HEK293 (cell line): ENCODE results near the gene HOXD11.

ENCODE experiments used
- GLIS1 ChIP-seq: fragments of 450-650 bp; formaldehyde crosslinking; IDR thresholded peaks from 2 replicates; pipeline ENCODE4 v1.5.1; 2016; ENCODE audit warnings: missing biosample characterization, missing genetic modification characterization
- KLF16 ChIP-seq: fragments of 450-650 bp; formaldehyde crosslinking; IDR thresholded peaks from 2 replicates; pipeline ENCODE4 v1.5.1; 2017; ENCODE audit warnings: missing biosample characterization, missing genetic modification characterization
- PATZ1 ChIP-seq: fragments of 450-650 bp; formaldehyde crosslinking; IDR thresholded peaks from 2 replicates; pipeline ENCODE4 v1.5.1; 2016; ENCODE audit warnings: missing biosample characterization, missing genetic modification characterization
- PBX3 ChIP-seq: sonication (generic); formaldehyde crosslinking; IDR thresholded peaks from 2 replicates; pipeline ENCODE4 v1.8.1; 2022; ENCODE audit warnings: mild to moderate bottlenecking, moderate library complexity, missing genetic modification reagents
- PRDM2 ChIP-seq: fragments of 450-650 bp; formaldehyde crosslinking; IDR thresholded peaks from 2 replicates; pipeline ENCODE4 v1.5.1; 2016; ENCODE audit warnings: missing biosample characterization, missing genetic modification characterization, borderline replicate concordance
- REST ChIP-seq: fragments of 450-650 bp; formaldehyde crosslinking; IDR thresholded peaks from 2 replicates; pipeline ENCODE4 v1.5.1; 2016; ENCODE audit warnings: missing biosample characterization, missing genetic modification characterization
- SCRT1 ChIP-seq: fragments of 450-650 bp; formaldehyde crosslinking; IDR thresholded peaks from 2 replicates; pipeline ENCODE4 v1.5.1; 2016; ENCODE audit warnings: missing biosample characterization, missing genetic modification characterization, borderline replicate concordance
- ZBTB11 ChIP-seq: fragments of 450-650 bp; formaldehyde crosslinking; conservative IDR thresholded peaks from 2 replicates; pipeline ENCODE4 v1.5.1; 2016; ENCODE audit warnings: low read depth, missing biosample characterization, missing genetic modification characterization
- ZFP69B ChIP-seq: fragments of 450-650 bp; formaldehyde crosslinking; IDR thresholded peaks from 2 replicates; pipeline ENCODE4 v1.5.1; 2016; ENCODE audit warnings: missing biosample characterization, missing genetic modification characterization
- ZNF174 ChIP-seq: fragments of 450-650 bp; formaldehyde crosslinking; IDR thresholded peaks from 2 replicates; pipeline ENCODE4 v1.5.0; 2017; ENCODE audit warnings: missing biosample characterization, mild to moderate bottlenecking, missing genetic modification characterization
- ZNF19 ChIP-seq: fragments of 450-650 bp; formaldehyde crosslinking; IDR thresholded peaks from 2 replicates; pipeline ENCODE4; 2016; ENCODE audit warnings: missing biosample characterization, missing genetic modification characterization, low read depth
- ZNF2 ChIP-seq: fragments of 450-650 bp; formaldehyde crosslinking; IDR thresholded peaks from 2 replicates; pipeline ENCODE4 v1.5.1; 2016; ENCODE audit warnings: missing biosample characterization, missing genetic modification characterization
- ZNF211 ChIP-seq: fragments of 450-650 bp; formaldehyde crosslinking; IDR thresholded peaks from 2 replicates; pipeline ENCODE4 v1.5.1; 2016; ENCODE audit warnings: low read depth, missing biosample characterization, missing genetic modification characterization
- ZNF266 ChIP-seq: fragments of 450-650 bp; formaldehyde crosslinking; IDR thresholded peaks from 2 replicates; pipeline ENCODE4 v1.5.1; 2016; ENCODE audit warnings: missing biosample characterization, missing genetic modification characterization, low read depth
- ZNF350 ChIP-seq: fragments of 450-650 bp; formaldehyde crosslinking; IDR thresholded peaks from 2 replicates; pipeline ENCODE4 v1.5.0; 2017; ENCODE audit warnings: missing biosample characterization, mild to moderate bottlenecking, missing genetic modification characterization
- ZNF423 ChIP-seq: fragments of 450-650 bp; formaldehyde crosslinking; IDR thresholded peaks from 2 replicates; pipeline ENCODE4 v1.5.1; 2016; ENCODE audit warnings: missing biosample characterization, missing genetic modification characterization
- ZNF600 ChIP-seq: fragments of 450-650 bp; formaldehyde crosslinking; IDR thresholded peaks from 2 replicates; pipeline ENCODE4 v1.5.1; 2016; ENCODE audit warnings: missing biosample characterization, missing genetic modification characterization
- ZNF639 ChIP-seq: fragments of 450-650 bp; formaldehyde crosslinking; IDR thresholded peaks from 2 replicates; pipeline ENCODE4 v1.5.1; 2016; ENCODE audit warnings: missing biosample characterization, missing genetic modification characterization
- ZNF670 ChIP-seq: fragments of 450-650 bp; formaldehyde crosslinking; IDR thresholded peaks from 2 replicates; pipeline ENCODE4 v1.5.1; 2016; ENCODE audit warnings: missing biosample characterization, missing genetic modification characterization, low read depth
- ZNF785 ChIP-seq: fragments of 450-650 bp; formaldehyde crosslinking; IDR thresholded peaks from 2 replicates; pipeline ENCODE4 v1.5.1; 2016; ENCODE audit warnings: missing biosample characterization, missing genetic modification characterization

The HOXD11 gene

GRCh38 chr2:176157499-176158185 is 50.6 kb downstream of the HOXD11 start (continued):
- TF ChIP-seq PATZ1 (peak; percentile 46; the same call in 1 of the 2 replicates), ZNF2 (tag by site-specific recombination) (peak; percentile 80; the same call in 1 of the 2 replicates), GLIS1 (tag by site-specific recombination) (no peak), SCRT1 (tag by site-specific recombination) (no peak), ZFP69B (tag by site-specific recombination) (peak; percentile 71; the same call in 1 of the 2 replicates), ZNF639 (peak; percentile 45; the same call in 1 of the 2 replicates), ZNF785 (tag by site-specific recombination) (no peak), ZNF19 (tag by site-specific recombination) (no peak), ZNF211 (tag by site-specific recombination) (no peak), ZNF670 (tag by site-specific recombination) (no peak), PBX3 (CRISPR knock-in tag) (no peak), ZNF600 (tag by site-specific recombination) (peak; percentile 62), ZNF350 (tag by site-specific recombination) (no peak), ZNF423 (tag by site-specific recombination) (no peak), ZNF174 (tag by site-specific recombination) (no peak), PRDM2 (tag by site-specific recombination) (no peak), ZBTB11 (tag by site-specific recombination) (no peak), ZNF266 (tag by site-specific recombination) (no peak), REST (tag by site-specific recombination) (0 out of 2 replicates have a peak, but pooled peaks have one; percentile 12), KLF16 (tag by site-specific recombination) (peak; percentile 30; the same call in 1 of the 2 replicates)
